Fibroblast of skin of left biceps (primary cell): ENCODE results near the gene RGL1.
A peak's percentile ranks its signal among the peaks of the same experiment; 100 is the strongest.

Source experiments
- DNase-seq, 2 experiments: peaks; one replicate each; pipeline ENCODE4 v3.0.0-alpha.2; 2013; ENCODE audit warnings: low read depth in 2 of 2

Gene RGL1

GRCh38 chr1:183821309-183821888, 16.5 kb downstream of the RGL1 start:
- no peak for DNase-seq

- no peak for DNase-seq
Measured at GRCh38 chr1:183821889-183822611, 17.1 kb downstream of the RGL1 start.

- no peak for DNase-seq
Measured at GRCh38 chr1:183824291-183824690, 19.4 kb downstream of the RGL1 start.

GRCh38 chr1:183827801-183828200, 22.9 kb downstream of the RGL1 start:
- no peak for DNase-seq

GRCh38 chr1:183830389-183830788, 25.5 kb downstream of the RGL1 start:
- DNase-seq, result no peak

GRCh38 chr1:183831311-183831710, 26.4 kb downstream of the RGL1 start:
- DNase-seq, result no peak

GRCh38 chr1:183832459-183832858, 27.5 kb downstream of the RGL1 start:
- no peak for DNase-seq

GRCh38 chr1:183834568-183834967, 29.6 kb downstream of the RGL1 start:
- no peak for DNase-seq

- no peak for DNase-seq
Measured at GRCh38 chr1:183836598-183836997, 31.7 kb downstream of the RGL1 start.

- no peak for DNase-seq
Measured at GRCh38 chr1:183837062-183837461, 32.1 kb downstream of the RGL1 start.

- DNase-seq, result no peak
Measured at GRCh38 chr1:183838221-183838620, 33.3 kb downstream of the RGL1 start.

GRCh38 chr1:183840140-183840539, 35.2 kb downstream of the RGL1 start:
- no peak for DNase-seq

- DNase-seq, result no peak
Measured at GRCh38 chr1:183841550-183841949, 36.6 kb downstream of the RGL1 start.

- peak; percentile 93 to 94 for DNase-seq
Measured at GRCh38 chr1:183841950-183842794, 37.3 kb downstream of the RGL1 start.

- no peak for DNase-seq
Measured at GRCh38 chr1:183842795-183843144, 37.9 kb downstream of the RGL1 start.

GRCh38 chr1:183844806-183845205, 39.9 kb downstream of the RGL1 start:
- no peak for DNase-seq

GRCh38 chr1:183845681-183846080, 40.8 kb downstream of the RGL1 start:
- no peak for DNase-seq

GRCh38 chr1:183847641-183848040, 42.7 kb downstream of the RGL1 start:
- no peak for DNase-seq

- DNase-seq, result no peak
Measured at GRCh38 chr1:183850852-183851251, 45.9 kb downstream of the RGL1 start.

GRCh38 chr1:183859119-183859518, 54.2 kb downstream of the RGL1 start:
- DNase-seq, result no peak

- peak; percentile 45 to 57 for DNase-seq
Measured at GRCh38 chr1:183859831-183860230, 54.9 kb downstream of the RGL1 start.

GRCh38 chr1:183862967-183863366, 58.0 kb downstream of the RGL1 start:
- no peak for DNase-seq

- DNase-seq, result no peak
Measured at GRCh38 chr1:183863852-183864251, 58.9 kb downstream of the RGL1 start.
